Lower leg skin (tissue), 4 donors: ENCODE measurements around the gene CEP128. TPM values are rescaled to one million over a fixed set of nuclear protein-coding genes. Genes with fewer than 3 reads are reported as not detected.

ENCODE experiments used
- DNase-seq, 2 donors: peaks; one replicate each; pipeline ENCODE4 v3.0.0-alpha.2; 2019; ENCODE audit warnings: low spot score in 2 of 2
- H3K4me3 ChIP-seq: fragments of 200-600 bp; sonication (generic); 2 replicates; pipeline ENCODE4 v1.5.1; 2017; ENCODE audit warnings: mild to moderate bottlenecking, low read depth; ENCODE audit not compliant: poor library complexity, severe bottlenecking
- CTCF ChIP-seq, 3 donors: fragments of 450-650 bp; IDR thresholded peaks; one replicate each; pipeline ENCODE4 v1.5.1; 2016; ENCODE audit warnings: antibody characterized with exemption in 3 of 3, mild to moderate bottlenecking in 3 of 3, moderate library complexity in 2 of 3
- POLR2A ChIP-seq, 2 donors: fragments of 450-650 bp; IDR thresholded peaks; one replicate each; pipeline ENCODE4 v1.6.1; 2016 to 2017; ENCODE audit warnings: antibody characterized with exemption in 2 of 2, mild to moderate bottlenecking in 1 of 2, moderate library complexity in 1 of 2
- WGBS, 2 donors: methylation state at CpG; one replicate each; pipeline ENCODE4 v1.1.5; 2018; 5-methylcytosine and 5-hydroxymethylcytosine counted together
- intact Hi-C: fragments of 100-400 bp; cut with DNase I; formaldehyde crosslinking; loops from one replicate; pipeline ENCODE4 v1.15.0; 2023; ENCODE audit warnings: low total_unique reads
- total RNA-seq, 4 donors: library from RNA; depleted of rRNA; stranded (reverse); fragments of >200 nt; gene quantifications; one replicate each; pipeline ENCODE4 v1.1.0, GENCODE V29; 2016

The CEP128 gene
- total RNA-seq, 4 donors from 2014 or later: 5.9 to 10.5 (median 9.0) TPM

GRCh38 chr14:80507292-80507869, 434.2 kb downstream of the CEP128 start:
- DNase-seq: no peak
- TF ChIP-seq CTCF (IDR thresholded peaks at IDR 0.05): no peak
- no peak for TF ChIP-seq POLR2A (IDR thresholded peaks at IDR 0.05)
- no peak overlapping the region for H3K4me3 ChIP-seq
- 92 to 93% methylated on average over 3 of the region's 3 CpGs for WGBS, 2 donors
- intact Hi-C loops: no loop called here

GRCh38 chr14:80504781-80505180, 436.8 kb downstream of the CEP128 start:
- intact Hi-C loops: no loop called here
- no peak for DNase-seq
- H3K4me3 ChIP-seq: no peak overlapping the region
- no peak for TF ChIP-seq POLR2A (IDR thresholded peaks at IDR 0.05)
- no peak for TF ChIP-seq CTCF (IDR thresholded peaks at IDR 0.05)
- 73 to 80% methylated on average over 4 of the region's 4 CpGs for WGBS, 2 donors

GRCh38 chr14:80498533-80498932, 443.0 kb downstream of the CEP128 start:
- TF ChIP-seq CTCF (IDR thresholded peaks at IDR 0.05): no peak
- no peak for TF ChIP-seq POLR2A (IDR thresholded peaks at IDR 0.05)
- intact Hi-C loops: no loop called here
- H3K4me3 ChIP-seq: no peak overlapping the region
- 97 to 100% methylated on average over 2 of the region's 2 CpGs for WGBS, 2 donors
- no peak for DNase-seq

- TF ChIP-seq POLR2A (IDR thresholded peaks at IDR 0.05) (no peak), CTCF (IDR thresholded peaks at IDR 0.05) (no peak)
- WGBS, 2 donors: 96 to 99% methylated on average over 4 of the region's 4 CpGs
These were observed 445.4 kb downstream of the CEP128 start for GRCh38 chr14:80496090-80496489.

GRCh38 chr14:80494769-80495168, 446.8 kb downstream of the CEP128 start:
- WGBS, 2 donors: 84 to 89% methylated on average over 2 of the region's 2 CpGs
- intact Hi-C loops: no loop called here
- no peak for TF ChIP-seq CTCF (IDR thresholded peaks at IDR 0.05)
- no peak overlapping the region for H3K4me3 ChIP-seq
- DNase-seq: no peak

More at GRCh38 chr14:80496090-80496489, 445.4 kb downstream of the CEP128 start:
- no peak overlapping the region for H3K4me3 ChIP-seq
- no peak for DNase-seq
- intact Hi-C loops: no loop called here

- TF ChIP-seq POLR2A (IDR thresholded peaks at IDR 0.05) (no peak), CTCF (IDR thresholded peaks at IDR 0.05) (no peak)
- WGBS, 2 donors: 83 to 89% methylated on average over 5 of the region's 5 CpGs
- DNase-seq: no peak
- no peak overlapping the region for H3K4me3 ChIP-seq
- intact Hi-C loops: no loop called here
These were observed 447.9 kb downstream of the CEP128 start for GRCh38 chr14:80493620-80494019.
